Measurements from ENCODE around the gene PCDHGA12. TPM values are rescaled to one million over a fixed set of nuclear protein-coding genes. Genes with fewer than 3 reads are reported as not detected.

Gene PCDHGA12
- total RNA-seq, 2 donors from 2014 or later, result 1.4 to 4.1 TPM

DNA sequence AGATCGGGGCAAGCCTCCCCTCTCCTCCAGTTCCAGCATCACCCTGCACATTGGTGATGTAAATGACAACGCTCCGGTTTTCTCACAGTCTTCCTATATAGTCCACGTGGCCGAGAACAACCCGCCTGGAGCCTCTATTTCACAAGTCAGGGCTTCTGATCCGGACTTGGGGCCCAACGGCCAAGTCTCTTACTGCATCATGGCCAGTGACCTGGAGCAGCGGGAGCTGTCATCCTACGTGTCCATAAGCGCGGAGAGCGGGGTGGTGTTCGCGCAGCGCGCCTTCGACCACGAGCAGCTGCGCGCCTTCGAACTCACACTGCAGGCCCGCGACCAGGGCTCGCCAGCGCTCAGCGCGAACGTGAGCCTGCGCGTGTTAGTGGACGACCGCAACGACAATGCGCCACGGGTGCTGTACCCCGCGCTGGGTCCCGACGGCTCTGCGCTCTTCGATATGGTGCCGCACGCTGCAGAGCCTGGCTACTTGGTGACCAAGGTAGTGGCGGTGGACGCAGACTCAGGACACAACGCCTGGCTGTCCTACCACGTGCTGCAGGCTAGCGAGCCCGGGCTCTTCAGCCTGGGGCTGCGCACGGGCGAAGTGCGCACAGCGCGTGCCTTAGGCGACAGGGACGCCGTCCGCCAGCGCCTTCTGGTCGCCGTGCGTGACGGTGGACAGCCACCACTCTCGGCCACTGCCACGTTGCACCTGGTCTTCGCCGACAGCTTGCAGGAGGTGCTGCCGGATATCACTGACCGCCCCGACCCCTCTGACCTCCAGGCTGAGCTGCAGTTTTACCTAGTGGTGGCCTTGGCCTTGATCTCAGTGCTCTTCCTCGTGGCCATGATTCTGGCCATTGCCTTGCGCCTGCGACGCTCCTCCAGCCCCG is 40.9 kb upstream of the PCDHGA12 start:
- 94 to 96% methylated on average over 74 to 77 of the region's 77 CpGs for WGBS, 2 experiments (ENCODE audit: insufficient coverage in 1 of 2, insufficient read length in 1 of 2)
- no peak for DNase-seq
- TF ChIP-seq CTCF (conservative IDR thresholded peaks at IDR 0.05), result no peak
- Histone ChIP-seq H3K27me3 (ENCODE audit: control insufficient read depth, insufficient read depth, low read length, poor library complexity, severe bottlenecking) (no peaks in the 10 kb centered on the region), H3K27ac (ENCODE audit: low read depth, low read length) (no peak overlapping the region), H3K9me3 (ENCODE audit: control insufficient read depth, low read length) (peaks cover 64% of the 10 kb centered on the region), H3K4me1 (ENCODE audit: control insufficient read depth, insufficient read depth, low read length) (no peaks in the 10 kb centered on the region), H3K9ac (ENCODE audit: extremely low read depth, low read length, poor library complexity, severe bottlenecking) (no peak overlapping the region), H3K36me3 (ENCODE audit: control insufficient read depth, insufficient read depth, low read length) (no peaks in the 10 kb centered on the region), H3K4me3 (ENCODE audit: low read length) (no peak overlapping the region)
- Mint-ChIP-seq H3K36me3 (ENCODE audit: low read depth) (peaks cover 53% of the 10 kb centered on the region), H3K4me3 (no peak overlapping the region), H3K9me3 (peaks cover 76% of the 10 kb centered on the region), H3K27ac (no peak overlapping the region), H3K27me3 (ENCODE audit: insufficient read depth) (peaks cover 11% of the 10 kb centered on the region), H3K4me1 (no peaks in the 10 kb centered on the region)

DNA sequence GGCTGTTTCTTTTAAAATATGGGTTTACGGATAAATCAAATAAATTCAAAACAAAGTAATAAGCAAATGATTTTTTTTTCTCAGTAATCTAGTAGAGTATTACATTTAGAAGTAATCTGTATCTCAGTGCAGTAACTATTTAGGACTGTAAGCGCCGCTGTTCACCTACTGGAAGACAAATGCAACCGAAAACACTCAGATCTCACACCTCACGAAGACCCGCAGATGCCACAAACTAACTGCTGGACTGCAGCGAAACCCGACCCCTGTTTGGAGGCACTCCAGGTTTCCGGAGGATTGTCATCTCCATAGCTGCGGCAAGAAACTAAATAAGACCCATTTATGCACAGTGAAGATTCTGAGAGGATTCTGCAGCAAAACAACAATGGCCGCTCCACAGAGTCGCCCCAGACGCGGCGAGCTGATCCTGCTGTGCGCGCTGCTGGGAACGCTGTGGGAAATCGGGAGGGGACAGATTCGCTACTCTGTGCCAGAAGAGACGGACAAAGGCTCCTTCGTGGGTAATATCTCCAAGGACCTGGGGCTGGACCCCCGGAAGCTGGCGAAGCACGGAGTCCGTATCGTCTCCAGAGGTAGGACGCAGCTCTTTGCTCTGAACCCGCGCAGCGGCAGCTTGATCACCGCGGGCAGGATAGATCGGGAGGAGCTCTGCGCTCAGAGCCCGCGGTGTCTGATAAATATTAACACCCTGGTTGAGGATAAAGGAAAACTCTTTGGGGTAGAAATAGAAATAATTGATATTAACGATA is 37.7 kb upstream of the PCDHGA12 start, which contains the start of gene PCDHGA8:
Gene PCDHGA8, plus strand, starts transcription at position 205 of the 770 bp plus-strand sequence. Its CDS starts 181 bp downstream, at position 386.
- peaks cover 68% of the 10 kb centered on the region for H3K9me3 ChIP-seq (ENCODE audit: control insufficient read depth, low read length)

More for the DNA sequence above, 37.7 kb upstream of the PCDHGA12 start, which contains the start of gene PCDHGA8:
- Mint-ChIP-seq H3K9me3 (peaks cover 89% of the 10 kb centered on the region), H3K4me3 (no peak within 1 kb of the TSS), H3K36me3 (ENCODE audit: low read depth) (peaks cover 65% of the 10 kb centered on the region), H3K27ac (no peak within 1 kb of the TSS), H3K4me1 (no peaks in the 10 kb centered on the region), H3K27me3 (ENCODE audit: insufficient read depth) (peaks cover 11% of the 10 kb centered on the region)
- Histone ChIP-seq H3K9ac (ENCODE audit: extremely low read depth, low read length, poor library complexity, severe bottlenecking) (no peak within 1 kb of the TSS), H3K4me1 (ENCODE audit: control insufficient read depth, insufficient read depth, low read length) (no peaks in the 10 kb centered on the region), H3K27me3 (ENCODE audit: control insufficient read depth, insufficient read depth, low read length, poor library complexity, severe bottlenecking) (no peaks in the 10 kb centered on the region), H3K36me3 (ENCODE audit: control insufficient read depth, insufficient read depth, low read length) (no peaks in the 10 kb centered on the region), H3K27ac (ENCODE audit: low read depth, low read length) (no peak within 1 kb of the TSS), H3K4me3 (ENCODE audit: low read length) (peak within 1 kb of the TSS; percentile 20)
- 95 to 98% methylated on average over 28 to 38 of the region's 38 CpGs for WGBS, 2 experiments (ENCODE audit: insufficient coverage in 1 of 2, insufficient read length in 1 of 2)
- DNase-seq, result no peak
- TF ChIP-seq CTCF (conservative IDR thresholded peaks at IDR 0.05), result no peak
